Neural progenitor cell (in vitro differentiated cells): ENCODE data around the gene TBC1D10A. TPM values are rescaled to one million over a fixed set of nuclear protein-coding genes. Genes with fewer than 3 reads are reported as not detected.

ENCODE experiments used
- DNase-seq: peaks from one replicate; pipeline ENCODE4 v3.0.0-alpha.2; 2016; ENCODE audit warnings: low spot score
- H2AFZ ChIP-seq: fragments of 200-600 bp; sonication (generic); replicated peaks from 2 replicates; pipeline ENCODE4 v1.6.1; 2016; ENCODE audit warnings: antibody characterized with exemption
- H3F3A ChIP-seq: fragments of 200-600 bp; sonication (generic); 2 replicates; pipeline ENCODE4 v1.6.1; 2016; ENCODE audit warnings: antibody characterized with exemption, low read depth
- H3K27ac ChIP-seq: fragments of 200-600 bp; sonication (generic); 2 replicates; pipeline ENCODE4 v1.5.1; 2016; ENCODE audit warnings: mild to moderate bottlenecking
- H3K27me3 ChIP-seq: fragments of 200-600 bp; sonication (generic); 2 replicates; pipeline ENCODE4 v1.6.1; 2016; ENCODE audit warnings: mild to moderate bottlenecking, moderate library complexity
- H3K36me3 ChIP-seq: fragments of 200-600 bp; sonication (generic); 2 replicates; pipeline ENCODE4 v1.5.1; 2016
- H3K4me1 ChIP-seq: fragments of 200-600 bp; sonication (generic); 2 replicates; pipeline ENCODE4 v1.6.1; 2016; ENCODE audit warnings: mixed run types
- H3K4me2 ChIP-seq: fragments of 200-600 bp; sonication (generic); 2 replicates; pipeline ENCODE4 v1.6.1; 2016
- H3K4me3 ChIP-seq: fragments of 200-600 bp; sonication (generic); 2 replicates; pipeline ENCODE4 v1.5.1; 2016
- H3K79me2 ChIP-seq: fragments of 200-600 bp; sonication (generic); 2 replicates; pipeline ENCODE4 v1.6.1; 2016; ENCODE audit warnings: low read depth
- H3K9ac ChIP-seq: fragments of 200-600 bp; sonication (generic); 2 replicates; pipeline ENCODE4 v1.6.1; 2016
- H3K9me3 ChIP-seq: fragments of 200-600 bp; sonication (generic); 2 replicates; pipeline ENCODE4 v1.5.1; 2016; ENCODE audit warnings: low read depth
- H4K20me1 ChIP-seq: fragments of 200-600 bp; sonication (generic); 2 replicates; pipeline ENCODE4 v1.6.1; 2016; ENCODE audit warnings: low read depth
- H3K27ac Mint-ChIP-seq: 3 replicates; pipeline ENCODE4 v1.8.0; 2021; ENCODE audit warnings: mixed read lengths
- H3K27me3 Mint-ChIP-seq: 2 replicates; pipeline ENCODE4 v1.8.0; 2022; ENCODE audit warnings: low read depth, mild to moderate bottlenecking, inconsistent platforms, moderate library complexity, mixed read lengths; ENCODE audit not compliant: insufficient read depth
- H3K36me3 Mint-ChIP-seq: 3 replicates; pipeline ENCODE4 v1.8.0; 2021; ENCODE audit warnings: mixed read lengths
- H3K4me1 Mint-ChIP-seq: 3 replicates; pipeline ENCODE4 v1.8.0; 2021; ENCODE audit warnings: mixed read lengths
- H3K4me3 Mint-ChIP-seq: 3 replicates; pipeline ENCODE4 v1.8.0; 2021; ENCODE audit warnings: mild to moderate bottlenecking, moderate library complexity, mixed read lengths
- H3K9me3 Mint-ChIP-seq: 3 replicates; pipeline ENCODE4 v1.8.0; 2020; ENCODE audit warnings: mixed read lengths
- EZH2 ChIP-seq: fragments of 200-600 bp; sonication (generic); IDR thresholded peaks from 2 replicates; pipeline ENCODE4 v1.6.1; 2017; ENCODE audit warnings: antibody characterized with exemption, mild to moderate bottlenecking, moderate library complexity
- EZH2phosphoT487 ChIP-seq: fragments of 200-600 bp; sonication (generic); IDR thresholded peaks from 2 replicates; pipeline ENCODE4 v1.6.1; 2017; ENCODE audit warnings: antibody characterized with exemption
- total RNA-seq: library from RNA; depleted of rRNA; stranded (reverse); fragments of >200 nt; gene quantifications from 2 replicates; pipeline ENCODE4 v1.2.3, GENCODE V29; 2015; ENCODE audit warnings: low replicate concordance
- TF ChIP-seq, protein P1 (sequence below): fragments of 200-600 bp; sonication (generic); IDR thresholded peaks from 2 replicates; pipeline ENCODE4 v1.5.1; 2017; ENCODE audit warnings: antibody characterized with exemption, mild to moderate bottlenecking

Gene TBC1D10A
- total RNA-seq, 1 donor from 2014 or later = 6.2 TPM

DNA sequence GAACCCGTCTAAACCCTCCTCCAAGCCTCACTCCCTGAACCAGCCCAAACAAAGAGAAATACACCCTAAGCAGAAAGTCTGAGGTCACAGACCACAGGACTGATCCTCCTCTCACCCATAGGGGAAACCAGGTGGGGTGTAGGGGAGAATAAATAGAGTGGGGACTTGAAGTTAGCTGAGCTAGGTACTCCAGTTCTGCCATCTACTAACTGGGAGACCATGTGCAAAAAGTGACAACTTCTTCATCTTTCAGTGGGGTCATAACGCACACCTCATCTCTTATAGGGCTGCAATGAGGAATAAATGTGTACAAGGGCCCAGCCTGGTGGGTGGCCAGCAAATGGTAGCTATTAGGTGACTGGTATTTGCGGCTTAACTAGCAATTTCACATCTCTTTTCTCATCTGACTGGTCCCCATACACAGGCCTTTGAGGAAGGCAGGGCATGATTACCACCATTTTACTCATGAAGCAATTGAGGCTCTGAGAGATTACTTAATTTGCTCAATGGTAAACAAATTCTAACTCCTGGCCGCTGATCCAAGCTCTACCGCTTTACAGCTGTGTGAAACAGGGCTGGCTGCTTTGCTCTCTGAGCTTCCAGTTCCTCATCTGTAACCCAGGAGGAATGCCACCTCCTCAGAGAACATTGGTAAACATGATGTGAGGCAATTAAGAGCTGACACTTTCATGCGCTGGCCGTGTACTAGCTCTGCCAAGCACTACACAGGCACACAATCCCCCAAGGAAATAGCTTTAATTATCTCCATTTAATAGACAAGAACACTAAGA lies 16.6 kb downstream of the TBC1D10A start:
- Histone ChIP-seq H3F3A (no peaks in the 10 kb centered on the region), H3K27me3 (no peaks in the 10 kb centered on the region), H3K4me3 (no peak overlapping the region), H3K36me3 (no peaks in the 10 kb centered on the region), H2AFZ (no peak overlapping the region), H4K20me1 (peaks cover 1% of the 10 kb centered on the region), H3K9ac (no peak overlapping the region), H3K4me1 (peaks cover 6% of the 10 kb centered on the region), H3K27ac (no peak overlapping the region), H3K79me2 (no peaks in the 10 kb centered on the region), H3K4me2 (no peak overlapping the region), H3K9me3 (no peaks in the 10 kb centered on the region)
- no peaks in the 10 kb centered on the region for H3K9me3 Mint-ChIP-seq
- no peak overlapping the region for H3K4me3 Mint-ChIP-seq
- peak overlapping the region; percentile 9 for H3K27ac Mint-ChIP-seq
- TF ChIP-seq, protein P1, sequence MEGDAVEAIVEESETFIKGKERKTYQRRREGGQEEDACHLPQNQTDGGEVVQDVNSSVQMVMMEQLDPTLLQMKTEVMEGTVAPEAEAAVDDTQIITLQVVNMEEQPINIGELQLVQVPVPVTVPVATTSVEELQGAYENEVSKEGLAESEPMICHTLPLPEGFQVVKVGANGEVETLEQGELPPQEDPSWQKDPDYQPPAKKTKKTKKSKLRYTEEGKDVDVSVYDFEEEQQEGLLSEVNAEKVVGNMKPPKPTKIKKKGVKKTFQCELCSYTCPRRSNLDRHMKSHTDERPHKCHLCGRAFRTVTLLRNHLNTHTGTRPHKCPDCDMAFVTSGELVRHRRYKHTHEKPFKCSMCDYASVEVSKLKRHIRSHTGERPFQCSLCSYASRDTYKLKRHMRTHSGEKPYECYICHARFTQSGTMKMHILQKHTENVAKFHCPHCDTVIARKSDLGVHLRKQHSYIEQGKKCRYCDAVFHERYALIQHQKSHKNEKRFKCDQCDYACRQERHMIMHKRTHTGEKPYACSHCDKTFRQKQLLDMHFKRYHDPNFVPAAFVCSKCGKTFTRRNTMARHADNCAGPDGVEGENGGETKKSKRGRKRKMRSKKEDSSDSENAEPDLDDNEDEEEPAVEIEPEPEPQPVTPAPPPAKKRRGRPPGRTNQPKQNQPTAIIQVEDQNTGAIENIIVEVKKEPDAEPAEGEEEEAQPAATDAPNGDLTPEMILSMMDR = no peak
- TF ChIP-seq EZH2phosphoT487 = no peak
- no peak for TF ChIP-seq EZH2
- no peak for DNase-seq
- peaks cover 2% of the 10 kb centered on the region for H3K27me3 Mint-ChIP-seq
- no peaks in the 10 kb centered on the region for H3K36me3 Mint-ChIP-seq
- H3K4me1 Mint-ChIP-seq = peaks cover 6% of the 10 kb centered on the region

DNA sequence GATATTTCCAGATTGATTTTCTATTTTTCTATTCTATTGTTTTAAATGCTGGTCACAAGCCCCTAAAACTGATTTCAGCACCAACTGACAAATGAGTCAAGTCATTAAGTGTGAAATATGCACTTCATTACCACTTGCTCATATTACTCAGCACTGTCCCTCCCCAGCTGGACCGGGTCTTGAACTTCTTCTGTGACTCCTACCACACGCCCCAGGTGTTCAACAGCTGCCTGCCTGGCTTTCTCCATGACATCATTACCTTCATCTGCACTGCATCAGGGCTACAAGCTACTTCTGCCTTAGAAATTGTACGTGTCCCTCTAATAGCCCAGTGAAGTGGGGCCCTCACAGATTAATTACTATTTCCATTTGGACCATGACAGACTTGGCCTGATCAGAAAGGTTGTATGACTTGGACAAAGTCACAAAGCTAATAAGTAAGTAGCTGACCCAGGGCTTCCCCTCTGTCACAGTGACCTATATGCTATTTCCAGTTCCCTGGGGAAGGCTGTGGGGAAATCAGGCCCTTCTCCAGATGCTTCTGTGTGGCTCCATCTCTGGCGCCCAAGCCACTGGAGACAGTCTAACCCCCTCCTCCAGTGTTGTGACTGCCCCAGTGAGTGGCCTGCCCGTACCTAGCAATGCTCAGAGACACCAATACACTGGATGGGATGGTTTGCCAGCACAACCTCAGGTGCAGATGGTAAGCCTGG lies 18.1 kb downstream of the TBC1D10A start:
- H3K4me1 Mint-ChIP-seq = peaks cover 6% of the 10 kb centered on the region
- H3K27me3 Mint-ChIP-seq = peaks cover 2% of the 10 kb centered on the region
- H2AFZ ChIP-seq = no peak overlapping the region
- no peak overlapping the region for H3K27ac Mint-ChIP-seq
- H3K9ac ChIP-seq = no peak overlapping the region
- H3K4me1 ChIP-seq = peaks cover 6% of the 10 kb centered on the region
- no peak for DNase-seq
- H3K36me3 Mint-ChIP-seq = no peaks in the 10 kb centered on the region
- no peak for TF ChIP-seq EZH2
- TF ChIP-seq, protein P1 = no peak
- no peak for TF ChIP-seq EZH2phosphoT487
- no peaks in the 10 kb centered on the region for H3K9me3 Mint-ChIP-seq
- no peak overlapping the region for H3K27ac ChIP-seq
- no peak overlapping the region for H3K4me3 Mint-ChIP-seq
- no peak overlapping the region for H3K4me2 ChIP-seq
- H3K4me3 ChIP-seq = no peak overlapping the region
- H3K9me3 ChIP-seq = no peaks in the 10 kb centered on the region
- no peaks in the 10 kb centered on the region for H3K79me2 ChIP-seq
- peaks cover 2% of the 10 kb centered on the region for H4K20me1 ChIP-seq
- H3K36me3 ChIP-seq = no peaks in the 10 kb centered on the region
- H3K27me3 ChIP-seq = no peaks in the 10 kb centered on the region
- H3F3A ChIP-seq = no peaks in the 10 kb centered on the region

DNA sequence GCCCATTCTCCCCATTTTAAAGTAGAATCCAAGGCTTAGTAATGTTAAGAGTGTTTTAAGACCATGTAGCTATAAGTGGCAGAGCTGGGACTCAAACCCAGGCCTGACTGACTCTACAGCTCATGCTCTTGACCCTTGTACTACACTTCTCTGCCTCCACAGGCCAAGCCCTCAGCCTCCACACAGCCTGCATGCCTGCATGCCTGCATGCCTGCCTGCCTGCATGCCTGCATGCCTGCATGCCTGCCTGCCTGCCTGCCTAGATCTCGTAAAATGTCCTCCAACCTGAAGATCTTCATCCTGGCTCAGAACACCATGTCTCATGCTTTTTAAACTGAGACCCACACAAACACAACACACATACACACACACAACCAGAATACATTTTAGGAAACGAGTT lies 18.6 kb downstream of the TBC1D10A start:
- H3F3A ChIP-seq = no peaks in the 10 kb centered on the region
- peaks cover 6% of the 10 kb centered on the region for H3K4me1 ChIP-seq
- no peaks in the 10 kb centered on the region for H3K27me3 ChIP-seq
- H3K4me2 ChIP-seq = no peak overlapping the region
- Mint-ChIP-seq H3K4me1 (peaks cover 6% of the 10 kb centered on the region), H3K36me3 (no peaks in the 10 kb centered on the region), H3K9me3 (no peaks in the 10 kb centered on the region), H3K27ac (peak overlapping the region; percentile 55), H3K27me3 (peaks cover 2% of the 10 kb centered on the region), H3K4me3 (no peak overlapping the region)
- no peak overlapping the region for H3K9ac ChIP-seq
- H3K36me3 ChIP-seq = no peaks in the 10 kb centered on the region
- no peak overlapping the region for H2AFZ ChIP-seq
- peaks cover 2% of the 10 kb centered on the region for H4K20me1 ChIP-seq
- no peaks in the 10 kb centered on the region for H3K9me3 ChIP-seq
- no peak for DNase-seq
- H3K4me3 ChIP-seq = no peak overlapping the region
- H3K27ac ChIP-seq = no peak overlapping the region
- H3K79me2 ChIP-seq = no peaks in the 10 kb centered on the region
- no peak for TF ChIP-seq EZH2phosphoT487
- TF ChIP-seq, protein P1 = no peak
- no peak for TF ChIP-seq EZH2
